ENCODE data around the gene GRIK2.
"Not testable (repeated sequence)": the region's sequence is repeated elsewhere in the genome, so short reads cannot be mapped to it uniquely, and the experiment has no call there.

Gene GRIK2

DNA sequence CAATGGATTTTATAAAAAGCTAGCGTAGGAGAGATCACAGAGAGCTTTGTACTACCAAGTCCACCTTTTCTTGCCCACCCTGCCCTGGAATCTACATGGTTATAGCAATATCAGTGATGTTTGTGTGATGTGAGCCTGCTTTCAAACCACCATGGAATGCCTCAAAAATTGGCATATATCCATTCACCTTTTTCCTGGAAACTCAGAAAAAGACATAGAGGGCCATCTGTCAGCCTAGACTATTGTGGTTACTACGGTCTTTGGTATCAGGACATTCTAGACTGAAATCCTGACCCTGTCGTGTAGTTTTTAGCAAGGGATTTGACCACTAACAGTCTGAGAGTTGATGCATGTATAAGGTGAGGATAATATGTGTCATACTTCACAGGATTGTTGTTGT is 239.6 kb downstream of the GRIK2 start:
- no peak for DNase-seq (ENCODE audit: low spot score)

GRCh38 chr6:101638865-101639264 is 245.4 kb downstream of the GRIK2 start:
- DNase-seq (ENCODE audit: low spot score) = not testable (repeated sequence)

GRCh38 chr6:101640131-101640530 is 246.6 kb downstream of the GRIK2 start:
- DNase-seq (ENCODE audit: low spot score) = no peak

DNA sequence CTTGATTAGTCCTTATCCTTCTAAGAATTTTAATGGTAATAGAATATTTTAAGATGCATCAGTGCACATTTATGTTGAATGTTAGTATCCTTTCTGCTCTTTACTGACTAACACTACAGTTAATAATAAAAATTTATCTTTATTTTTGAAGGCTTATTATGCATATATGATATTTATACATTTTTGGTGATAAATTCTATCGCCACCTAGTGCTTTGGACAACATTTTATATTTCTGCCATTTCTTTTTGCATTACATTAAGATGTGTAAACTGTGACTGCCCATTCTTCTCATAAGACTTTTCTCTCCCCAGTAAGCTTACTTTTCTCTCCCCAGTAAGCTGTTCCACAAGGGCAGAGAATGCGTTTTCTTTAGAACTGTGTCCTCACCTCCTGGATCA is 252.3 kb downstream of the GRIK2 start:
- no peak for DNase-seq (ENCODE audit: low spot score)

DNA sequence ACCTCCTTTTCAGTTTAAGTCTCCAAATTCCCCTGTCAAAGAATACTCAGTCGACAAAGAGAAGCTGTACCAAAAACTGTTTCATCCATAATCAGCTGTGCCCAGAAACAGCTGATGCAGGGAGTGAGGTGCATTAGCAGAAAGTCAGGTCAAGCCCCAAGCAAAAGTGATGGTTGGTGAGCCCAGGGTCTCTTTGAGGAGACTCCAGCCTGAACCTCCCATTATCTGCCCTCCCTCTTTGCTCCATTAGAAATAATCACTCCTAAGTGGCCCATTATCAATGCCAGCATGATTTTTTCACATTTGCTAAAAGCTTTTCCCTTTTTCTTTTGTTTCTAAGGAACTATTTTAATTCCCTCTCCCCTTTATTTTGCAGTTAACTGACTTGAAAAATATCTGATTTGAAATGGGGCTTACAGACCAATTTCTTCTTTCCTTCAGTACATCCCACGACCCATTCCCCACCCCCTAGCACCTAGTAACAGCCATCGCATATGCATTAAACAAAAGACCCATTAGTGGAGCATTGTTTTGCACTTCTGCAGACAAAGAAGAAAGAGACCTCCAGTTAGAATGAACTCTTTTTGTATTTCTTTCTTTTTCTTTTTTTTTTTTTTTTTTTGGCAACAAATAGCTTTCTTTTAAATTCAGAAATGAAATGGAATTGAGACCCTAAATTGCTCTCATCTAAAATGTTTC is 257.0 kb downstream of the GRIK2 start:
- no peak for DNase-seq (ENCODE audit: low spot score)

DNA sequence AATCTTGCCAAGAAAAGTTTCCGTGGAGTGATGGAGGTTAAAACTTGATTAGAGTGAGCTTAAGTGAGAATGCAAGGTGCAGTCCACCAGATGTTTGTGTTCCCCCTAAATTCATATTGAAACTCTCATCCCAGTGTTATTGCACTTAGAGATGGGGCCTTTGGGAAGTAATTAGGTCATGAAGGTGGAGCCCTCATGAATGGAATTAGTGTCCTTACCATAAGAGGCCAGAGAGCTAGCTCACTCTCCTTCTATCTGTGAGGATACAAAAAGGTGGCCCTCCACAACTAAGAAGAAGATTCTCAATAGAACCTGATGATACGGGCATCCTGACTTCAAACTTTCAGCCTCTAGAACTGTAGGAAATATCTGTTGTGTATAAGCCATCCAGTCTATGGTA is 258.6 kb downstream of the GRIK2 start:
- no peak for DNase-seq (ENCODE audit: low spot score)

- no peak for DNase-seq (ENCODE audit: low spot score)
These were observed 261.6 kb downstream of the GRIK2 start for GRCh38 chr6:101655109-101655508.

DNA sequence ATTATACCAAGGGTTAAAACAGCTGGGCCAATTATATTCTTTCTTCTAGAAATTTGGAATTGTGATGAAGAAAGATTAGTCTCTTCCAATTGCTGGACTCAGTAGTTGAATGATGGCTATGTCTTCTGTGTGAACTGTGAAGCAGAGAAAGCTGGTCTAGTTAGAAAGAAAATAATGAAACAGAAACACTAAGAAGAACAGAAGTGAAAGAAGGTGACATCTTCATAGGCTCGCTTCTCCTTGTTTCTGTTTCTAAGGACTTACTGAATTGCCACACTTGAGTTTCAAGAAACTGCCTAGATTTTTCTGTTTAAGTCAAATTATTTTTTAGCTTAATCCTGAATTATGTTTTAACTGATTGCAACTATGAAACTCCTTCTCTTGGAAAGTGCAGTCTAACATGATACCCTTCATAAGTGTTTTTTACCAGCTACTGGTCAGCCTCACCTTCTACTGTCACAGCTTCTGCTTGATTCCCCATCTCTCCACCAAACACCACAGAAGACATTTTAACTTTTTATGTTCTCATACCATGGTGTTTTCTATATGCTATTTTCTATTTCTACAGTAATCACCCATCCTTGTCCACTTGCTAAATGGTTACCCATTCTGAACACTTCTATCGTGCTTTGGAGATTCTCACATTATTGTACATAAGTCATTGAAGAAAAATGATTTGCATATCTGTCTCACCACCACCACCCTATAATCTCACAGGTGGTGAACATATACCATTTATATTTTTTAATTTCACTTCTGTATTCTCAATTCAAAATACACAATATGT is 268.8 kb downstream of the GRIK2 start:
- DNase-seq (ENCODE audit: low spot score) = no peak

DNA sequence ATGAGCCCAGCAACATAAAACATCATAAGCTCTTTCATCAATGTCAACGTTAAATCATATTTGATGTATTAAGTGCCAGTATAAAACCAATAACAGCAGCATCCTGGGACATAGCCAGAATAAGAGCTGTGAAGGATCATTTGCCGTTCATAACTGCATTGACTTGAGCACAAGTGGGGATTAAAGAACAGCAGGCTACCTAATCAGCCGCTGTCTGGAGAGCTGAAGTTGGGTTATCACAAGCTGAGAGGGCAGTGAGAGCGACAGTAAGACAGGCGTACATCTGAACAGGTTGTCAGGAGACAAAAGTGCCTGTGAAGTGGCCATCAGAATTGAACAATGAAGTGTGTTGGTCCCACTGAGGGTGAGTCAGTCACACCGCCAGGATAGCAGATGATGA is 269.6 kb downstream of the GRIK2 start:
- no peak for DNase-seq (ENCODE audit: low spot score)

GRCh38 chr6:101666256-101666655 is 272.7 kb downstream of the GRIK2 start:
- no peak for DNase-seq (ENCODE audit: low spot score)

DNA sequence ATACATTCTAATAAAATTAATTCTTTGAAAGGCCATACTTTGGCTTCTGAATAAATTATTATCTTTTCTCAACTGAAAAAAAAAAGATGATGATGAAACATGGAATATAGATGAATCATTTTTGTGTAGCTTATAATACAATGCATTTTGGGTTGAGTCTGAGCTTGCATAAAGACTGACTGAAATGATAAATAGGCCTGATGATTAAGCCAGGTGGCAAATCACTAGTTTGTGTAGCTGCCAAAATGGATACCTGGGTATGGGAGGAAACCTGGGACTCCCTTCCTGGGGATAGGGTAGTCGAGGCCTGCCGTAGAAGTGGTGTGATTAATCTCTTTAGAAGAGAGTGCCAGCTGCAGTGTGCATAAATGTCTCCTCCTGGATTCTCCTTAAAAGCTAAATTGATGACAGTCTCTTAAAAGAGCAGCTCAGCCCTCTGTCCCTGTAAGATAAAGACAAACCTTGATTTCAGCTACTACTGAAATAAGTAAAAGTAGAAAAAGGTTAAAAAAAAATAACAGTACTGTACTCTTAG is 275.1 kb downstream of the GRIK2 start:
- DNase-seq (ENCODE audit: low spot score) = no peak

GRCh38 chr6:101676187-101676586 is 282.7 kb downstream of the GRIK2 start:
- no peak for DNase-seq (ENCODE audit: low spot score)

DNA sequence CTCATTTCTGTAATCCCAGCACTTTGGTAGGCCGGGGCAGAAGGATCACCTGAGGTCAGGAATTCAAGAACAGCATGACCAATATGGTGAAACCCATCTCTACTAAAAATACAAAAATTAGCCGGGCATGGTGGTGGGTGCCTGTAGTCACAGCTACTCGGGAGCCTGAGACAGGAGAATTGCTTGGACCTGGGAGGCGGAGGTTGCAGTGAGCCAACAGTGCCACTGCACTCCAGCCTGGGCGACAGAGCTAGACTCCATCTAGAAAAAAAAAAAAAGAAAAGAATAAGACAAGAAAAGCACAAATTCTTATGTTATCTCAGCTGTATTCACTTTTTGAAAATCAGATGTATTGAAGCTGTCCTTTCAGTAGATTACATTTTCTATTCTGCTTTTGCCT is 289.4 kb downstream of the GRIK2 start:
- no peak for DNase-seq (ENCODE audit: low spot score)

GRCh38 chr6:101683884-101684283 is 290.4 kb downstream of the GRIK2 start:
- no peak for DNase-seq (ENCODE audit: low spot score)

GRCh38 chr6:101686653-101687052 is 293.1 kb downstream of the GRIK2 start:
- no peak for DNase-seq (ENCODE audit: low spot score)

DNA sequence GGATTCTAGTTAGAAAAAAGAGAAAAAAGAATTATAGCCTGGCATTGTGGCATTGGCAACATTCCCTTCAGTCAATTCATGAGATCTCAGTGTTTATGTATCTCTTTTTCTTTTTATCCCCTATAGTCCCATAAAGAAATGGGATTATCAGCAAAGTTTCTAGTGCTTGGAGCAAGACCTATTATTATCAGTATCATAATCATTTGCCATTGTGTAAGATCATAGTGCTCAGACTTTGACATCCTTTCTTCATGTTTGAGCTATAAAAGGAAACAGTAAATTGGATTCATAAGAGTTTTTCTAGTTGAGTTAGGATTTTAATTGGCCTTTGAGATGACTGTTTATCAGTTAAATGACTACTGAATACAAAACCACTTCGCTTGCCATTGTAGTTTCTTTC is 295.6 kb downstream of the GRIK2 start:
- DNase-seq (ENCODE audit: low spot score) = no peak

DNA sequence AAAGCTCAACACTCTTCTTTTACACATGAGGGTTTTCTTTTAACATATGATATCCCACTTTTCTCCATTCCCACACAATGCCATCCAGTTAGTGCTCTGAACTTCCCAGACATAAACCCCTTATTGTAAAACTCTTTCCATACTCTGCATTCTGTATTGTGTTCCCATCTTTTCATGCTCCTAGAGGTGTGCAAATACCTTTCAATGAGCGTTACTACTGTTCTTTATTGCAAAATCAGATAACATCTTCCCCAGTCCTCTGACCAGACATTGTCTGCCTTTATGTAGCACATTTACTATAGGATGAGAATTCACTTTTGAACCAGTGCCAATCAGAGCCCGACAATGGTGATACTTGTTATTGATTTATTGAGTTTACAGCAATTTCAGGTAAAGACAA is 296.2 kb downstream of the GRIK2 start:
- no peak for DNase-seq (ENCODE audit: low spot score)

- DNase-seq (ENCODE audit: low spot score) = no peak
These were observed 307.1 kb downstream of the GRIK2 start for GRCh38 chr6:101700655-101701054.

DNA sequence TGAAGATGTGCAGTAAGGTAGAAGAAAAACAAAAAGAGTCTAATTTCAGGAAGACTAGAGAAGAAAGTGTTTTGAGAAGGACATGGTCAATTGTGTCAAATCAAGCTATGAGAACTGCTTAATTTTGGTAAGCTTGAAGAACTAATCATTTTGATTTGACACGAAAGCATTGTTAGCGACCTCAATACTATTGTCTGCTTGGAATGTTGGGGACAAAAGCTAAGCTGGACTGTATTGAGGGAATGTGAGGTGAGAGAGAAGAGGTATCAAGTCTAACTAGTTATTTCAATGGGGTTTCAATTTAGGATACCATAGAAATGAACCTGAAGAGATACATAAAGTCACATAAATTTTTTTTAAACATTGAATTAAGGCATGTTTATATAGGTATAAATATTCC is 309.8 kb downstream of the GRIK2 start:
- no peak for DNase-seq (ENCODE audit: low spot score)

GRCh38 chr6:101705866-101706265 is 312.4 kb downstream of the GRIK2 start:
- no peak for DNase-seq (ENCODE audit: low spot score)

- DNase-seq (ENCODE audit: low spot score) = no peak
These were observed 313.1 kb downstream of the GRIK2 start for GRCh38 chr6:101706576-101706975.

DNA sequence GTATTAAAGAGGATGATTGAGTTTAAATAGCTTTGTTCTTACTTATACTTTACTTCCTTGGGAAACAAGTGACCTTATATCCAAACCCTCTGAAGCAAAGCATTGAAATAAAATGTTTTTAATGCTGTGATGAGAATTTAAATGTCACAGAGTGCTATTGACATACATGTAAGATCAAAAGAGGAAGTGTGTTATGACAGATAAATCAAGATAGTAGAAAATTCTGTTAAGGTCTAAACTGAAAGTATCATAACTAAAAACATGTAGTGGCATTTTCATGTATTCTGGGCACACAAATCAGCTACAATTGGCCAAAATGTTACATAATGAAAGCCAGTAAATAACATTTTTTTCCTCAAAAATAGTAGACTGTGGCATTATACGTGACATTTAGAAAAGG is 318.0 kb downstream of the GRIK2 start:
- DNase-seq (ENCODE audit: low spot score) = no peak

- no peak for DNase-seq (ENCODE audit: low spot score)
These were observed 322.9 kb downstream of the GRIK2 start for GRCh38 chr6:101716387-101716786.

- DNase-seq (ENCODE audit: low spot score) = no peak
These were observed 323.3 kb downstream of the GRIK2 start for GRCh38 chr6:101716810-101717209.

Measured in HuH-7 (cell line).